ENCODE data around the gene CHURC1.
A peak's percentile ranks its signal among the peaks of the same experiment; 100 is the strongest.

CHURC1 gene

GRCh38 chr14:64963611-64964010, 49.4 kb downstream of the CHURC1 start:
- no peak for DNase-seq (ENCODE audit: low read depth)
- H3K4me3 ChIP-seq (ENCODE audit: low read depth, low read length) = no peak overlapping the region
- peak; percentile 22 for TF ChIP-seq CTCF (IDR thresholded peaks at IDR 0.05; ENCODE audit: low read depth, low read length, missing control alignments)

GRCh38 chr14:64965356-64966000, 51.2 kb downstream of the CHURC1 start:
- no peak overlapping the region for H3K4me3 ChIP-seq (ENCODE audit: low read depth, low read length)
- no peak for DNase-seq (ENCODE audit: low read depth)
- no peak for TF ChIP-seq CTCF (IDR thresholded peaks at IDR 0.05; ENCODE audit: low read depth, low read length, missing control alignments)

- DNase-seq (ENCODE audit: low read depth) = no peak
- no peak for TF ChIP-seq CTCF (IDR thresholded peaks at IDR 0.05; ENCODE audit: low read depth, low read length, missing control alignments)
- no peak overlapping the region for H3K4me3 ChIP-seq (ENCODE audit: low read depth, low read length)
These were observed 52.7 kb downstream of the CHURC1 start for GRCh38 chr14:64966976-64967375.

GRCh38 chr14:64968167-64968566, 53.9 kb downstream of the CHURC1 start:
- H3K4me3 ChIP-seq (ENCODE audit: low read depth, low read length) = no peak overlapping the region
- TF ChIP-seq CTCF (IDR thresholded peaks at IDR 0.05; ENCODE audit: low read depth, low read length, missing control alignments) = no peak
- DNase-seq (ENCODE audit: low read depth) = no peak

- no peak for TF ChIP-seq CTCF (IDR thresholded peaks at IDR 0.05; ENCODE audit: low read depth, low read length, missing control alignments)
- no peak overlapping the region for H3K4me3 ChIP-seq (ENCODE audit: low read depth, low read length)
- no peak for DNase-seq (ENCODE audit: low read depth)
These were observed 54.4 kb downstream of the CHURC1 start for GRCh38 chr14:64968651-64969050.

GRCh38 chr14:64970041-64970440, 55.8 kb downstream of the CHURC1 start:
- TF ChIP-seq CTCF (IDR thresholded peaks at IDR 0.05; ENCODE audit: low read depth, low read length, missing control alignments) = no peak
- no peak for DNase-seq (ENCODE audit: low read depth)
- H3K4me3 ChIP-seq (ENCODE audit: low read depth, low read length) = no peak overlapping the region

- DNase-seq (ENCODE audit: low read depth) = no peak
- no peak for TF ChIP-seq CTCF (IDR thresholded peaks at IDR 0.05; ENCODE audit: low read depth, low read length, missing control alignments)
- H3K4me3 ChIP-seq (ENCODE audit: low read depth, low read length) = no peak overlapping the region
These were observed 56.7 kb downstream of the CHURC1 start for GRCh38 chr14:64970776-64971477.
